Mesenteric fat pad (tissue), 1 donor: ENCODE measurements around the gene S100A10. TPM values are rescaled to one million over a fixed set of nuclear protein-coding genes. Genes with fewer than 3 reads are reported as not detected.

Source experiments
- DNase-seq: peaks from one replicate; pipeline ENCODE4 v3.0.0-alpha.2; 2020; ENCODE audit warnings: low spot score
- total RNA-seq: library from RNA; stranded (reverse); fragmentation: NEBNext Ultra II Directional; extraction: Animal tissue kit (Norgen Biotek cat#: 25700); gene quantifications from one replicate; pipeline ENCODE4 v1.2.1, GENCODE V29; 2021
- donor health status: DM: yes; HTN: yes; CAD: no.

S100A10 gene
- total RNA-seq, 1 donor from 2014 or later, result 650 TPM

DNA sequence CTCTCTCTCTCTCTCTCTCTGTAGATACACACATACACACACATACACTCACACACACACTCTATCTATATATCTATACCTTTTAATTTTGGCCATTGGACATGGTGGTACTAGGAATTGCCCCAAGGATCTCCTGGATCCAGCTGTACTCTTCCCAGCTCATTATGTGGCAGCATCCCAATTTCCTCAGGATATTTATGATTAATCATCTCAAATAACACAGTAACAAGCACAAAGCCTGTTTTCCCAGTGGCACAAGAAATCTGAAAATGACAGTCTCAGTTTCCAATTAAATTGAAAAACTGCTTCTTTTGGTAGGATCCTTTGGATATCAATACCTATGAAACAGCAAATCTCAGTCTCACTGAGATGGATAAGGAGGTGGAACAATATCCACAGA, 27.6 kb downstream of the S100A10 start:
- no peak for DNase-seq

DNA sequence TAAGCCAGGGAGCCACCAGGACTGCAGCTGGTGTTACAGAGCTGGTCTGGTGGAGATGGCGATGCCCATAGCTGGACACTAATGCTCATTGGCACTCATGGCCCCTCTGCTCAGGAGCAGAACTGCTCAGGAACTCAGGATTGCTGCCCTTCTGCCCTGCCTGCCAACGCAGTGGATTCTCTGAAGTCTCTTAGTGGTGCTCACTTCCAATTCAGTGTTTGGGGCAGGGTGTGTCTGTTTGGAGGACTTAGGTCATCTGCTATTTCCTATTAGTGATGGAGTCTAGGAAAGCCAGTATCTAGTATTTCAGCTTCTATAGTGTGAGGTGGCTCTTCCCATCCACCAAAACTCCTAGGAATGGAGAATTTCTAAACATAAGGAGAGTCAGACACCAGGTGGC, 29.1 kb downstream of the S100A10 start:
- no peak for DNase-seq

DNA sequence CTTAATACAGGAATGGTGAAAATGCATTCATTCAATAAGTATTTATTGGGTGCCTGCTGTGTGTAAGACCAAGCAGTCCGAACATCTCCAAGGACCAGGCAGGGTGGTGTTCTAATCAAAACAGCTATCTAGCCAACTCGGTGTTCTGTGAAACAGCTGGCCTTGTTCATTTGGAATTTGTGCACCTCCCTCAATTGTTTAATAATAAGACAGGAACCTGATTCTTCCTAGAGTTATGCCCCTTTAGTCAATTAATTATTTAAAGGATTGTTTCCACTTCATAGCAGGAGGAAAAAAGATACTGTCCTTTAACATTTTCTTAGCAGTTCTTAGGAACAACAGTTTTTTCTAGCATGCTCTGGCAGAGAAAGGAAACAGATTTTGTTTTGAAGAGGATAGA, 30.4 kb downstream of the S100A10 start:
- DNase-seq, result no peak

DNA sequence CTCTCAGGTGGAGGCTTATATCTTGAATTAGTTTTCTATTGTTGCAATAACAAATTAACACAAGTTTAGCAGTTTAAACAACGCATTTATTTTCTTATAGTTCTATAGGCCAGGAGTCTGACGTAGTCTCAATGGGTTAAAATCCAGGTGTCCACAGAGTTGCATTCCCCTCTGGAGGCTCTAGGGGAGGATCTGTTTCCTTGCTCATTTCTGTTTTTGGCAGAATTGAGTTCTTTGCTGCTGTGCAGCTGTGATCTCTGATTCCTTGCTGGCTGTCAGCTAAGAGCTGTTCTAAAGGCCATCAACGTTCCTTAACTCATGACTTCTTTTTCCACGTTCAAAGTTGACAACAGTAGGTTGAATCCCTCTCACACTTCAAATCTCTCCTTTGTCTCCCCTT, 31.8 kb downstream of the S100A10 start:
- DNase-seq, result no peak

DNA sequence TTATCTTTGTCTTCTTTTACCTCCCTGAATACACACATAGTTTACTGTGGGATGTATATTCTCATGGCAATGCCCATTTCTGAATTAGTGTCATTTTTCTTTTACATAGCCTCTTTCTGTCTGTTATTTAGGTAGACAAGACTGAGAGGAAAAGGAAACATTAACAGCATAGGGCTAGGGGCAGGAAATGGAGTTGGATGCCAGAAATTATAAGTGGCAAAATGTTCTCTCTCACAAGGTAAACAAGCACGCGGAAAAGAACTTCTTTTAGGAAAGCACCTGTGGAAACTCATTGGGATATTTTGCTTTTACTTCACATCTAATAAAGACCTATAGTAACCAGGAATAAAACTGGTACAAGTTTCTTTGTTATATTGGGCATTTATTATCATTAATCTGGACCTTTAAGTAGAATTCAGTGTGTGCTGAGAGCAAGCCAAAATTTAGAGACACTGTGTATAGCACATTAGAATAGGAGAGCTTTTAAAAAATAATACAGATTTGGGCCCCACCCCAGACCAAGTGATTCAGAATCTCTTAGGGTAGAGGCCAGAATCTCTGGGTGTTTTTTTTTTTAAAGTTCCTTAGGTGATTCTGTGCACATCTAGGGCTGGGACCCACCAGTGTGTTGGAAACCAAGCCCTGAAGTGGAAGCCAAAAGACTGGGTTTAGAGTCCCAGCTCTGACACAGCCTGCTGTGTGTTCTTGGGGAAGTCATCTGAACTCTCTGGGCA, 32.7 kb downstream of the S100A10 start:
- DNase-seq, result no peak

DNA sequence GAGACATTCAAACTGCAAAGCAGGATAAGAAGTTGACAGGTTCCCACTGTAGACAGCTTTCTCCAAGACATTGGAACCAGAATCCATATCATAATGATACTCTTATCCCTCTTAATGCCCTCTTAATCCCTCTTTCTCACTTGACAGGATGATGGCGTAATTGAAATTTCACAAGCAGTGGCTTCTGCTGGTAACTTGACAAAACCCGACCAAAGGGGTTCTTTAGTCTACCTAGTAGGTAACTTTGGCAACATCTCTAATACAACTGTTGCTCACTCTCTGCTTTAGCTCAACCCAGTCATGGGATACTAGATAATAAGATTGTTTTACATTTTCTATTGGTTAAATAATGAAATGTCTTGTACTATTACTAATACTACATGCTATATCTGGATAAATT, 34.7 kb downstream of the S100A10 start:
- DNase-seq, result no peak

DNA sequence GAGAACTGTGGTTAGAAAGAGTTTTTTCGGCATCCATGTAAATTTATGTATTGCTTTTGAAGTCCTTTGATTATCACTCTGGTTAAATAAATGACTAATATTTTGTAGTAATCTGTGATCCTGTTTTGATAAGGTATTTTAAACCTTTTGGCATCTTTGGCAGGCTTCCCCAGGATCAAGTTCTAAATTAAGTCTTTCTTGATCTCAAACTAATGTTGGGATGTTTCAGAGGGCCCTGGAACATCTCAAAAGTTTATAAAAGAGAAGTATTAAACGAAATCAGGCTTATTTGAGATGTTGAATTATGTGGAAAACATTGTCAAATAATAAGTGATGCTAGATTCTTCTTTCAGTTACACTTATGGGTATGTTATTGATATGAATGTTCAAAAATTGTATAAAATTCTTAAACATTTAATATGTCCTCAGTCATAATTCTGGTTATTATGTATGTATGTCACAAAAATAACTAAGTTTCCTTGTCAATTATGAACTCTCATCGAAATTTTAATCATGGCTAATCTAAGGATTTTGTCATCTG, 36.6 kb downstream of the S100A10 start:
- DNase-seq, result no peak

DNA sequence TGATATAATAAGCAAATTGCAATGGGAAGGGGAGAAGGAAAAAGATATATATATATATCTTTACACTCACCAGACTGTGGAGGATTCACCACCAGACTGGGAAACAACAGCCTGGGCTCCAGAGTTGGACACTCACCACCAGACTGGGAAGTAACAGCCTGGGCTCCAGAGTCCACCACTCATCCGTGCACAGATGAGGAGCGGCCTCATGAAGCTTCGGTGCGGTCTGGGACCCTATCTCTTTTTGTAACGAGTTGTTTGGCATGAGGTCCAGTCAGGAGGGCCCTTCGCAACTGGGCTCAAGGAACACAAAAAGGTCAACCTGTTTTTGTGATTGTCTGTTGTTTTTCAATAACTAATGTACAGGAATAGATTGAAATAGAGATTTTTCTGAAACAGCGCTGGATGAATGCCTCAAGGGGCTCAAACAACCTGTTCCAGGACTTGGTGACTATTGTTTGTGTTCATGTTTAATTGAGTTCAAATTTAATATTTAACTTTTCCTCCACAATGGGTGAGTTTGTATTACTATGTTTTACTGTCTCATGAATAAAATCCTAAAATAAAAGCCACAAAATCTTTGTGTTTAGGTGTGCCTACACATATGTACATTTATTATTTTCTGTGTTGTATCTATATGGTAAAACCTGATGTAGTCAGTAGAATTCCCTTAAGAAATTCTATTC, 40.1 kb downstream of the S100A10 start:
- DNase-seq, result no peak

DNA sequence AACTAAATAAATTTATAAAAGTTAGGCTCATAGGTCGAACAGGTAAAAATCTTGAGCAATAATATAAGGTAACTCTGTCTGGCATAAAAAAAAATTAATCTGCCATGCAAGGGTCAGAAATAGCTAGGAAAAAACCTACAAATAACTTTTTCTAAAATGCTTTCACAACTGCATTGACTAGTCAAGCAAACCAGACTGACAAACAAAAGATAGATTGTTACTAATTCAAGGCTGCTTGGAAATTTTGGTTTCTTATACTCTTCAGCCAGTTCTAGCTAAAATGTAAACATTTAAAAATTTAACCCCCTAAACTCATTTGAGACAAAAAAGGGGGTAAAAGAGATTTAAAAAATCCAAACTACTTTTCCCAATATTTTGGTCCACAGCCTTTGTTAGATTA, 40.8 kb downstream of the S100A10 start:
- no peak for DNase-seq

DNA sequence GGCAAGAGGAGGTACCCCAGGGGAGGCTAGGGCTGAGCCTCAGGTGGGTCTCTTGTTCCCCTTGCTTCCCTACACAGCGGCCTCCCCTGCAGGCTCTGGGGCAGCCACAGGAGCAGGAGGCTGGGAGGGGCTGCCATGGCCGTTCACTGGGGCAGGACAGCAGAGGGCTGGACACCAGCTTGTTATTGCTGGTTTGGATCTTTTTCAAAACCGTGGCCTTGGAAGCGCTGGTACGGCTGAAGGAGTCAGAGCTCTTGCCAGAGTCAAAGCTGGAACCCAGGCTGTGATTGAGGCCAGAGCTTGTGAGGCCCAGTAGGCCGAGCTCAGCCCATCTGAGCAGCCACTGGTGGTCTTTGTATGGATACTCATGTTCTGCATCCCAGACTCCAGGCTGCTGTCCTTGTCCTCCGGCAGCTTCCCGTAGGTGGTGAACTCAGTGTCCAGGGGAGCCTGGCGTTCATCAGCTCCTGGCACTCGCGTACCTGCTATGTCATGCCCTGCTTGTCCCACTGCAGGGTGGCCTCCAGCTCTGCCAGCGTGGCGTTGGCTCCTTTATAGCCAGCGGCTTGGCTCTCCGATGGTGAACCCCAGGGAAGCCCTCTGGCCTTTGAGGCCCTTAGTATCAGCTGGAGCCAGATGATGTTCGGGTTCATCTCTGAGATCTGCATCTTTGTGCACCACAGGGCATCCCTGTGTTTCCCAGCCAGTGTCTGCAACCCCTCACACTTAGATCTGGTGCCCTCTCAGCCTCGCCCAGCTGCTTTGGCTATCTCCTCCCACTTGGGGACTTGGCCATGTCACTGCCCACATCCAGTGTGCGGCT, 44.1 kb downstream of the S100A10 start:
- DNase-seq, result no peak

DNA sequence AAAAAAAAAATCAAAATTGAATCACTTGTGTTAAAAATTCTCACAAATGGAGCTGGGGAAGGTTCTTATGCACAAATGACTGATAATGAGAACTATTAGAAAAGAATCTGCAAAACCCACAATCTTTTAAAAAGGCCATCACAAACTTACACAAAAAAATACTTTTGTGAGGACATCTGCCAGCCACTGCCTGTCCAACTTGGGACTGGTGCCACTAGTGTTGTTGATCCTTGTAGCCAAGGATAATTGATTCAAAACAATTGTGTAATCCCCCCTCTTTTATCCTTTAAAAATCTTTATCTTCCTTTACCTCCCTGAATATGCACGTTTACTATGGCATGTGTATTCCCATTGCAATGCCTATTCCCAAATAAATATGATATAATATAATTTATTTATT, 45.2 kb downstream of the S100A10 start:
- no peak for DNase-seq

DNA sequence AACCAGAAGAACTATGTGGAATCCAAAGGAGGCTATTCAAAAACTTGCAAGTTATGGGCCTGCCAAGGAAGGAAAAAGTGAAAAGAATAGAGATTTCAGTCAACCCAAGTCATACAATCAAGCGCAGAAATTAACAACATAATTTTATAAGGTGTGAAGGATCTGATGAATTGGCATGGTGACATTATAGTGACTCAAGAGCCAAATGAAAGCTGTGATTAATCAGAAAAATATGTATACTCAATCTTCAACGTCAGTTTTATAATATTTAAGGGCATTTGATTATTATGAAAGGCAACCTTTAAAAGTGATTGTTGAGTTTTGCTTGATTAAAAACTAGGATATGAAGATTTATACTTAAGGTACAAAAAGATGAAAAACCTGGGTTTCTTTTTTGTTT, 46.5 kb downstream of the S100A10 start:
- DNase-seq, result no peak

DNA sequence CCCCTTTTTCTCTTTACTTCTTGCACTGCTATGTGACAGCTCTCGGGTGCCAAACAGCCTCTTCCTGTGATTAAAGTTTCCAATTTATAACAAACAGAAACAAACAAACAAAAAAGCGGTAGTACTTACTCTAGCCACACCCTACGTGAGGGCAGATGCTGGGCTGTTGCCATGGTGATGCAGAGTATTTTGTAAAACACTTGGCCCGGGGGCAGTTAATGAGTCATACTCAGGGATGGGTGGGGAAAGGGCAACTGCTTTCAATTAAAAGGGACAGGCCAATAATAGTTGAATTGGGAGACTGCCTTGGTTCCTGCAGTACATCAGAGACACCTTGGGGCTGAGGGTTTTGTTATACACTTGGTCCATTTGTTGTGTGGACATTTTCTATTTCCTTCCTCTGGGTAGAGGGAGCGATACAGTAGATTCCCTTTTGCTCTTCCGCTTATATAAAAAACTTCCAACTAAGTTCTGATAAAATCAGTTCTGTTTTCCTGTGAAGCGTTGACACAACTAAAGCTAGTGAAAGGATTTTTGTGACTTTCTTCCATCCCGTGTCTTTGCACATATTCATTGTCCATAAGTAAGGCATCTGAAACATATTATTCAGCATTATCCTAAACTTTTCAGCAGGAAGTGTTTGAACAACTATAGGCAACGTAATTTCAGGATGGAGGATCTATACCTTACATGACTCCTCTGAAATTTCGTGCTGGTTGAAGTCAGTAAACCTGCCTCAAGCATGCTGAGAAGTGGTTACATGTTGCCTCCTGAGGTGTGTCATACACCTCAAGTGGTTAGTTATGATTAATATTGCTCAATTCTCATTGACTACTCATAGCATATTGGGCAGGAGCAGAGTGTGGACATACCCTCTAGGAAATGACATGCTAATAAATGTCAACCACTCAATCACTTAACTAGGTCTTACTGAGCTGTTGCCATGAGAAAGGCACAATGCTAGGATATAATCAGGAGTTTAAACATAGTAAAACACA, 47.6 kb downstream of the S100A10 start:
- no peak for DNase-seq

DNA sequence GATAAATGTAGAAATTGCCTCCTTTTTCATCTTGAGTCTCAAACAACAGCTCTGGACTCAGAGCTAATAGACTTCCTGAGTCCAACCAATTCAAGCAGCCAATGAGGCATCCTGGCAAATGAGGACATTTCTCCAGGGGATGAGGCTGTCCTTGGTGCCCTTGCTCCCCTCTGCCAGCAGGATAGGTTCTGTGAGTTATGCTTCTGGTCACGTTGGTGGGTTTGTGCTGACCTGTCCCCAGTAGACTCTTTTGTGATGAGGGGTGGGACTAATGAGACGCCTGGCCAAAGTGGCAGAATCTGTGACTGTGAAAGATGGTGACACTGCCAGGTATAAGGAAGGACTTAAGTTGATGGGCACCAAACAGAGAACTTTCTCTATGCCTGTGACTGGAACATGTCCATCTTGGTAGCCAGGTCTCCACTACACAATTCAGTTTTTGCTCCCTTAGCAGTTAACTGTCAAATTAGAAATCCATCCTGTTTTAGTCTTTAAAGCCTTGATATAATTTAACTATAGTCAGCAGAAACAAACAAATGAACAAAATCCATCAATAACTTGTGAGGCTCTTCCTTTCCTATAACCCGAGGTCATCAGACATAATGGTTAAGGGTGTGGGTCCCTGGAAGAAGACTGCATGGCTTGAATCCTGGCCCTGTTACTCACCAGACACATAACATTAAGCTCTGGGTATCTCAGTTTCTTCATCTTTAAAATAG, 48.6 kb downstream of the S100A10 start:
- DNase-seq, result no peak

DNA sequence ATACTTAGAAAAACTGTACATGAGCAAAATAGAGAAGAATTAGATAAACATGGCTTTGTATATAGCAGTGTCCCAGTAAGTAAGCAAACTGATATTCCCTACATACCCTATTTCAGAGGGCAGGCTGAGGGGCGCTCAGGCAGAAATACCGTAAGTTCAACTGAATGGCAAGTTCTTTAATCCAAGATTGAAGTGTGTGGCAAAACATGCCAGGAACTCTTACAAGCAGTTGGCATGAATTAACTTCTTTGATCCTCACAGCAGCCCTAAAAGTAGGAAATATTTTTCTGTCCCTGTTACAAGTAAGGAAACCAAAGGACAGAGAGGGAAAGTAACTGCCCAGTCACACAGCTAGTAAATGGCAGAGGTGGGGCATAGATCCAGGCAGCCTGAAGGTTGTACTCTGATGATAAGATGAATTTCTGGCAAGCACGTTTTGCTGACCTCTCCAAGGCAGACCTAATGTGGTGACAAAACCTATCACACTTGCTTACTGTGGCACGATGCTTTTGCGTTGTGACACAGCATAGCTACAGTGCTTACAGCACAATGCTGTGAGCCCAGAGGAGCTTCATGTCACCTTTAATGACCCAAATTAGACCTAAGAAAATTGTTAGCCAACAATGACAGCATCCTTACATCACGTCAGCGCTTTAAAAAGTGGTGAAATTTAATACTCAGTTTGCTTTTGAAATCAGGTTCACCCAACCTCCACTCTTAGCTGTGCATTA, 49.4 kb downstream of the S100A10 start:
- no peak for DNase-seq

DNA sequence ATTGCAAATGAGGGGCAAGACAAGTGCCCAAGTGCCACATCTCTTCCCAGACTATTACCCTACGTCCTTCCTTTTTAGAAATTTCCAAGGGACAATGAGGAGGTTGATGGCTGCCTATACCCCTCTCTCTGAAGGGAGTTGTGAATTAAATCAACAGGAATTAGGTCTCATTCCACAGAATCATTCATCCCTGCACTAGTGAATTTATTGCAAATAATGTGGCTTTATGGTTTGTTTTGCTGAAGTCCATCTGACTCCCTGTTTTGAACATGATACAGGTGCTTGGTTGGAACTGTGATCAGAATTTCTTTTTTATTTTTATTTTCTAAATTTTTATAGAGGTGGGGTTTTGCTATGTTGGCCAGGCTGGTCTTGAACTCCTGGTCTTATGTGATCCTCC, 50.1 kb downstream of the S100A10 start:
- DNase-seq, result no peak

DNA sequence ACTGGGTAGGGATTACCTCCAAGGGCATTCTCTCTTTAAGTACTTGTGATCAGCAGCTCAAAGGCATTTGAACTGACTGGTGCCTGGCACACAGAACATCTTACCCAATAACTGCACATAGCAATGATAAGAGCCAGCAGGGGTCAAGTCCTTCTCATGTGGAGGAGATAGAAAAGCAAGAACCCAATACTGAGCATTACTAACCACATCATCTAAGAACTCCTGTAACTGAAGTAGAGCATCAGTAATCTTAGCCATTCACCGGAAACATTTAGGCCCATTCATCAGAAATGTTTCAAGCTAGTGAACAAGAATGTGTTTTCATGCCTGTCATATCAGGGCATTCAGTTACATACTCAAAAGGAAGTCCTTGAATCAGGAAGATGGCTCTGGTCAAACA, 50.8 kb downstream of the S100A10 start:
- no peak for DNase-seq

DNA sequence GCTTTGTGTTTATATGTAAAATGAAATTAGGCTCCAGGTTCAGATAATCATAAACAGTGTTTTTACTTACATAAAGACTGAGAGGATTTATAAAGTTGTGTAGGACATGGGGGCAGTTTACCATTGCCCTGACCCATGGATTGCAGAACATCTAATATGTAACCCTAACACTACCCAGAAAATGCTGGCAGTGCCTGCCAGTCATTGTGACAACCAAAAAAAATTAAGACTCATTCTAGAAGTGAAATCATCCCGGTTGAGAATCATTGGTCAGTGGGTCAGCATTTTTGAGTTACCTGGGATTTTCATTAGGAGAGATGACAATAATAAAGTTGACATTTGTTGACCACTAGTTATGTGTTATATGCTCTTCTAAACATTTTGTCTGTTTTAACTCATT, 53.1 kb downstream of the S100A10 start:
- no peak for DNase-seq

DNA sequence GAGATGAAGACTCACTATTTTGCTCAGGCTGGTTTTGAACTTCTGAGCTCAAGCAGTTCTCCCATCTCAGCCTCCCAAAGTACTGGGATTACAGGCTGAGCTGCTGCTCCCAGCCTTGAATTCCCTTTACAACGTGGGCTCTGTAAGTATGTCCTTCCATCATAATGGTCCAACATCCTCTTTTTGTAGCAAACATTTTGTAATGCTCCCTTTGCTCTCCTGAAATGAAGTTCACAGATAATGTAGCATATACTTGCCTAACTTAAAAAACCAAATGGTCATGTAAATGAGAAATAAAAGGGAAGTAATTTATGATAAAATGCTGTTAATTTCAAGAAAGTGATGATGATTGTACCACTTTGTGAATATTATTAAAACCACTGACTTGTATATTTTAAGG, 53.9 kb downstream of the S100A10 start:
- no peak for DNase-seq
